PC-9 (cell line): ENCODE measurements around the gene MICAL3.

ENCODE experiments used
- CTCF ChIP-seq: fragments of 200-600 bp; sonication (generic); conservative IDR thresholded peaks from 2 replicates; pipeline ENCODE4 v1.6.1; 2017; ENCODE audit warnings: mixed run types, antibody characterized with exemption, mild to moderate bottlenecking, moderate library complexity
- EZH2 ChIP-seq: fragments of 200-600 bp; sonication (generic); IDR thresholded peaks from 2 replicates; pipeline ENCODE4 v1.8.0; 2017; ENCODE audit warnings: antibody characterized with exemption, low read depth

GRCh38 chr22:17969701-17970113, 54.7 kb downstream of the MICAL3 start:
- no peak for TF ChIP-seq CTCF
- TF ChIP-seq EZH2 = no peak
